ENCODE results near the gene TMEM232.

- TF ChIP-seq CTCF (IDR thresholded peaks at IDR 0.05) (no peak), POLR2A (IDR thresholded peaks at IDR 0.05) (no peak), EP300 (IDR thresholded peaks at IDR 0.05) (no peak), POLR2AphosphoS5 (IDR thresholded peaks at IDR 0.05) (no peak)
Measured at GRCh38 chr5:110469486-110469885, 257.0 kb downstream of the TMEM232 start.

Data from stomach (tissue), 4 donors.